NOMO-1 treated with dmso at 0.1 percent for 144 hours (cell line): Measurements from ENCODE around the gene DCAF7.

ENCODE experiments used
- DNase-seq: peaks from one replicate; lab custom pipeline; 2025; ENCODE audit not compliant: unreplicated experiment; lab: John Stamatoyannopoulos, UW

The DCAF7 gene

GRCh38 chr17:63624531-63624880, 74.2 kb downstream of the DCAF7 start:
- no peak for DNase-seq

GRCh38 chr17:63626551-63627180, 76.4 kb downstream of the DCAF7 start:
- no peak for DNase-seq

- DNase-seq = no peak
These were observed 79.3 kb downstream of the DCAF7 start for GRCh38 chr17:63629627-63630026.

GRCh38 chr17:63631062-63631461, 80.8 kb downstream of the DCAF7 start:
- DNase-seq = no peak

GRCh38 chr17:63631626-63632025, 81.3 kb downstream of the DCAF7 start:
- DNase-seq = no peak

- no peak for DNase-seq
These were observed 83.5 kb downstream of the DCAF7 start for GRCh38 chr17:63633742-63634141.

- no peak for DNase-seq
These were observed 83.9 kb downstream of the DCAF7 start for GRCh38 chr17:63634163-63634562.

- no peak for DNase-seq
These were observed 84.5 kb downstream of the DCAF7 start for GRCh38 chr17:63634816-63635215.

GRCh38 chr17:63635290-63635689, 85.0 kb downstream of the DCAF7 start:
- no peak for DNase-seq

- no peak for DNase-seq
These were observed 85.5 kb downstream of the DCAF7 start for GRCh38 chr17:63635787-63636186.

- no peak for DNase-seq
These were observed 88.8 kb downstream of the DCAF7 start for GRCh38 chr17:63639125-63639524.

GRCh38 chr17:63640038-63640437, 89.8 kb downstream of the DCAF7 start:
- no peak for DNase-seq

- peak; percentile 89 for DNase-seq
These were observed 91.6 kb downstream of the DCAF7 start for GRCh38 chr17:63641692-63642448.
